ENCODE results near the gene SLC8A1.

The SLC8A1 gene

DNA sequence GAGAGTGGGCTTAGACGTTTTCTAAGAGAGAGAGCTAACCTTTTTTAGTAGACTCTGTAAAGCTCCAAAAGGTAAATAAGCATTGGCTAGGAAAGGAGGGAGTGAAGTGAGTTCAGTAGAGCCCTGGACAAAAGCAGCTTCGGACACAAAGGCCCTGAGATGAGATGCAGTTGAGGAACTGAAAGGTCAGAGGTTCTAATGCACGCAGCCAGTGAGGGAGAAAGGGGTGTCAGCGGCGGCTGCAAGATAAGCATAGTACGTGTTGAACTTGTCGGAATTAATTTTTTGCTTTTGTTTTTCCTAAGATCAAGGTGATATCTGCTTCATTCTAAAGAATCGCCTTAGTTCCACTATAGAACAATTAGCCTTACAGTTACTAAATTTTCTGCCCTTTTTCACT, 11.2 kb upstream of the SLC8A1 start:
- in situ Hi-C loops (cut with MboI; ENCODE audit: low sequenced_read_pairs), result no loop called here

DNA sequence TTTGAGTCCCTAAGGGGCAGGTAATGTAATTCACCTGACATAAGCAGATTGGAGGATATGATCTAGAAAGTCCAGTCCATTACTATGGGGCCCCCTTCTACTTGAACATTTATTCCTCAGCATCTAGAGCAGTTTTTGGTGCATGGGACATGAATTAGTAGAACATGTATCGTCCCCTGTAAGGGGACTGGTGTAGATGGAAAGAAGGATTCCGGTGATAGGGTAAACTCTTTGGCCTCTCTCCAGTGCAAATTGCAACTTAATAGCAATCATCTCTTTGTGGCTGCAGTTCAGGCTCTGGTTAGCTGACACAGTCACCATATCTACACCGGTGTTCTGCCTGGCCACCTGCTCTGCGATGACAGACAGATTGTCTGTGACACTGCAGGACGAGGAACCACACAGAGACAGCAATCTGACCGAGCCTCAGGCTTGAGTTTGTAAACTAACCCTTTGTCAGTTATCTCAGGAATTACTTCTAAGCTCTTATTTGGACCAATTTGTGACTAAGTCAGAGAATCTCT, 6.4 kb upstream of the SLC8A1 start:
- in situ Hi-C loops (cut with MboI; ENCODE audit: low sequenced_read_pairs), result no loop called here

DNA sequence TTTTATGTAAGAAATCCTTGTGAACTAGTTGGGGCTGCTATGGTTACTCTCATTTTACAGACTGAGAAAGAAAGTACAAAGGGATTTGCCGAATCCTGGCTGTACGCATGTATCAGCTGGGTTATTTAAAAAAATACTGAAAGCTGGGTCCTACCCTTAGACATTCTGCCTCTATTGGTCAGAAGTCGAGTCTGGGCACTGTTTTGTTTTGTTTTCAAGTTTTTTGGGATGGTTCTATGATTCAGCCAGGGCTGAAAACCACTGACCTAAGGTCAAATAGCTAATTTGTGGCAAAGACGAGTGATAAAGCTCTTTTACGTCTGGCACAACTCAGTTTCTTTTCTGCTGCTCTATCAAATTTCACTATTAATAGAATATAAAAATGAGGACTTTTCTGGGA, 5.9 kb upstream of the SLC8A1 start:
- in situ Hi-C loops (cut with MboI; ENCODE audit: low sequenced_read_pairs), result no loop called here

DNA sequence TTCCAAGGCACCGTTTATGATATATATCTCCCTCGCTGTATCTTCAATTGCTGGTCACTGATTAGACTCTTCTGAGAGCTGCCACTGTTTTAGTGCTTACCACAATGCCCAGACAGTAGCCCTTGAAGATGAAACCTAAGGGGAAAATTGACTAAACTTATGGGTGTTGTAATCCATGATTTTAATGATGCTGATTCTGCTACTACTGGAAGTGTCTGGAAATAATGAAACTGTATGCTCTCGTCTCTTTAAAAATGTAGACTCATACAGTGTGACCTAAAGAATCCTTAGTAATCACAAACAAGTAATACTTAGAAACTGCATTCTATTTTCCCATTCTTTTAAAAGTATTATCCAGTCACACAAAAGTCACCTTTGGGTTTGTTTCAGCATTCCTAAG, 5.5 kb upstream of the SLC8A1 start:
- in situ Hi-C loops (cut with MboI; ENCODE audit: low sequenced_read_pairs), result no loop called here

DNA sequence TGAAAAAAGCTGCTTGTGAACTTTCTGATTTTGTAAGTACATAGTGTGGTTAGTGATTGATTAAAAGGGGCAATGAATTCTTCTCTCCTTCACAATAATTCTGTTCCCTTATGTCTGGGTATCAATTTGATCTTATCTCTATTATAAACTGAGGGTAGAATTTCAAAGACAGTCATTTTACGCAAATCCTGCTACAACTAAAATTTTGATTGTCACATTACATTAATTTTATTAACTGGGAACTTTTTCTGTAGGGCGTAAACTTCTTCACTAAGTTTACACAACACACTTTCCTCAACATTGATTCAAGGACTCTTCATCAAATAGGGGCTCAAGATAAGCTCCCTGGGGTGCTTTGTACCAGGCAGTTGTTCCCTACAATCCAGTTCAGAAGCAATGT, 5.0 kb upstream of the SLC8A1 start:
- in situ Hi-C loops (cut with MboI; ENCODE audit: low sequenced_read_pairs), result no loop called here

DNA sequence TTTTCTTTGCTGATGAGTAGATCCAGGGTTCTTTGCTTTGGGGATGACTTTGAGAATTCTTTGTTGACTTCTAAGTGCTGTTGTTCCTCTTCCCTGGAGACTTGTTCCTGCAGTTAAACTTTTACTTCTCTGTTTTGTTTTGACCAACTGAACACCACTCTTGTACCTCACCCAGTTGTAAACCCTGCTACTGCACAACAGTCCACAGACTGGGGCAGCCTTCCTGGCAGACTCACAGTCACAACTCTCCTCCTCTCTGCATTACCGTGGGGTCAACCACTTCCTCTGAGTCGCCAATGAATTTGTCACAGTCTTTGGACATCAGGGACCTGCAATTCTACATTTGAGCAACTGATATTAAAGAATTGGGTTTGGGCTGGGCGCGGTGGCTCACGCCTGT, 3.8 kb upstream of the SLC8A1 start:
- in situ Hi-C loops (cut with MboI; ENCODE audit: low sequenced_read_pairs), result no loop called here

DNA sequence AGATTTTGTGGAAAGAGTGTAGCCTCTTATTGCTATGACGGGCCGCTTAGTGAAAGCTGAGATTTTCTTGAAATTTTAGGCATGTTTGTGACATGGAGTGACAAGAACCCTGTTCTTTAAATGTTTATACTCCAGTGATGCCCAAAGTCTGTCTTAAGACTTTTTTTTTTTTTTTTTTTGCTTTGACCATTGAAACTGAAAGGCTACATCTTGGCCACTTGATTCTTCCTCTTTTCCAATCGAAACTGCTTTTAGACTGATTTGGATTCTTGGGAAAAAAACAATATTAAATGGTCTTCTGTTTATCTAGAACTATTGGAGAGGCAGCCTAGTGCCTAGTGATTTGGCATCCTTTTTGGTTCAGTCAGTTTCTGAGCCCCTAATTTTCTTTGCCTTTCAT, 2.4 kb upstream of the SLC8A1 start:
- in situ Hi-C loops (cut with MboI; ENCODE audit: low sequenced_read_pairs), result no loop called here

DNA sequence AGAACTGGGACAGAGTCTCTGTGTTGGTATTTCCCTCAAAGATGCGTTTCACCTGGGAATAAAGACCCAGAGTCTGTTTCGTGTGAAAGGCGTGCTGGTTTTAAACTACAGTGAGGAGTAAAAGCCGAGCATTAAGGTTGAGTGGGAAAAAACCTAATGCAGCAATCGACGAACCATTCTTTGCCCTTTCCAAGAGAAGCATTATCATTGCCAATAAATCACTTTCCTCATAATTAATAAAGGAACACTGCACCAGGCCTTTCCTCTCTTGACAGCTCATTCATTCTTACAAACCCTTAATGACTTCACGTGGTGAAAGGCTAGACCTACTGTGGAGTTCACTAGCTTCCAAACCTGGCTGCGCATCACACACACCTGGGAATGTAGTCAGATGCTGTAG, 896 bp upstream of the SLC8A1 start:
- in situ Hi-C loops (cut with MboI; ENCODE audit: low sequenced_read_pairs), result no loop called here

DNA sequence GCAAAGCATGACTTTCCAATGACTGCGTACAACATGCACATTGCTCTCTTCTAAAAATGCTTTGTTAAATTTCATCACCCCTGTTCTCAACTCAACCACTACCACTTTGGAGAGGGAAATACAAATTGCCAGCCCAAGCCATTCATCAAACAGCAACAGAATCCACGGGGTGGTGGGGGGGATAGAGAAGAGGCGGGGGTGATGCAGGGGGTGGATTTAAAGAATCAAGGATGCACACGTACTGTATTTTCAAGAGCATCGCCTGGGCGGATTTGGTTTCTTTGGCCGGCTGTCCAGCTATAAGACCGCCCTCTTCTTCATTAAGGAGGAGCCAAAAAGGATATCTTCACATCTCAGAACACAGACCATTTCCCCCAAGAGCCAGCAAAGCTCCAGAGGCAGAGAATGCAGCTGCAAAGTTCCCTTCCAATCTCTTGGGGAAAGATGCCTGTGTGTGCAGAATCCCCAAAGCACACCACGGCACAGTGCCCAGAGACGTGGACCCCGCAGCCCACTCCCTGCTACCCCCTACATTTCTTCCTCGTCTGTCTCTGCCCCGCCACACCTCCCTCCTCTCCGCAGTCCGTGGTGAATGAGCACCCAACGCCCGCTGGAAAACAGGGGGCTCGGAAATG, 977 bp downstream of the SLC8A1 start:
- in situ Hi-C loops (cut with MboI; ENCODE audit: low sequenced_read_pairs), result no loop called here

DNA sequence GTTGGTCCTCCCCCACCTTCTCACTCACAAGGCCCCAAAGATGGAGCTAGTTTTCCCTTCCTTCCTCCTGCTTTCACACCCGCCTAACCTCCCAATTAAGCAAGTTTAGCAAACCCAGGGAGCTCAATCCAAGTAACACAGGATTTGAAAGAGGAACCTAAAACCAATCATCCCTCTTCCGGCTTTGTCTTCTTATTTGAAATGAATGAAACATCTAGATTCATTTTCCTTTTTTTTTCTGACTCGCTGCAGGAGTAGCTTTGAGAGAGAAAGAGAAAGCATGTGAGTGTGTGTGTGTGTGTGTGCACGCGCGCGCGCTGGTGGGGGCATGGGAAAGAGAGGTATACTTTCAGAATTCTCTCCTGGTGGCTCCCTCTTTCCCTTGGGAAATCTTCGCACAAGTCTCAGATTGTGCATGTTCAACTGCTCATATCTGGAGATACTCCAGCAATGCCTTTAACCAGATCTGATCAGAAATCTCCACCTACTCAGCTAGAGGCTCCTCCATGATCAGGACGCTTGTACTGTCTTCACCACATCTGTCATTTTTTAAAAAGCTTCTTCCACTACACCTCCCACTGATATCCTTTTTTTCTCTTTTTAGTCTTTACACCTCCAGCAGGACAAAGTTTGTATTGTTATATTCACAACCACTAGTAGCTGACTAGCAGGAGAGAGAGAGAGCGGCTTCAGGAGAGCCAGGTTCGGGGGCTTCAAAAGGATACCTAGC, 1.7 kb downstream of the SLC8A1 start:
- in situ Hi-C loops (cut with MboI; ENCODE audit: low sequenced_read_pairs), result no loop called here

DNA sequence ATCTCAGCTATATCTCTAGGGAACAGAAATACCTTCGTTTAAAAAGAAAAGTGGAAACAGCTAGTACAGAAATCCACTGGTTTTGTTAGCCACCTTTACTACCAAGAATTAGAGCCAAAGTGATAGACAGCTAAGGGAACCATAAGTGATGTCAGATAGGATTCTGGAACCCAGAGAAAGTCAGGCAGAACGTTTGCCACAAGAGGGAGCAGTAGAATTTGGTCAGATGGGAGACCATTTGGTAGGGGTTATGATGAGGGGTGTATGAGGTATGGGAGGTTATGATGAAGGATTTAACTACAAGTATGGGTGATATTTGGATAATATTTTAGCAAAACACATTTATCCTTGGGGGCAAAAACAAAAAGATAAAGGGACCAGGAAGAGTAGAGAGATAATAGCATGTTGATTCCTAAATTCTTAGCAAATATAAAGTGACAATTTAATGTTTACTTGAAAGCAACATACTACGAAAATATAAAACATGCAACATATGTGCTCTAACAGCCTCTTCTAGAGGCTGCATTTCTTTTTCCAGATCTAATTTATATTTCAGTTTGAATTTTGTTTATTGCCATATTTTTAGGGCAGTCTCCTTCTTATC, 3.3 kb downstream of the SLC8A1 start:
- in situ Hi-C loops (cut with MboI; ENCODE audit: low sequenced_read_pairs), result no loop called here

DNA sequence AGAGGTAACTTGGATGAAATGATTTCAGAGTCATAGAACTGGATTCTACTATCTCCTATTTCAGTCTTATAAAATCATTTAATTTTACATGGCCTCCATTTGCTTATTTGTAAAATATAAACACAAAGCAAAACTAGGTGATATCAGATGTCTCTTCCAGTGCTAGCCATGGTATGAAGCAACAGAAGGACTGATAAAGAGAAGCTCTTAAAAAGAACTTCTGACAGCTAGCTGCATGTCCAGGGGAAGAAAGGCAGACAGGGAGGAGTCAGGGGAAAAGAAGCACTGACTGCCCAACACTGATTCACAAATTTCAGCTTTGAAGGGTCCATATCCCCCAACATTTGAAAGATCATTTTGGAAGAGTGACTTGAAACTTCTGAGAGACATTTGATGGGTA, 6.4 kb downstream of the SLC8A1 start:
- in situ Hi-C loops (cut with MboI; ENCODE audit: low sequenced_read_pairs), result no loop called here

DNA sequence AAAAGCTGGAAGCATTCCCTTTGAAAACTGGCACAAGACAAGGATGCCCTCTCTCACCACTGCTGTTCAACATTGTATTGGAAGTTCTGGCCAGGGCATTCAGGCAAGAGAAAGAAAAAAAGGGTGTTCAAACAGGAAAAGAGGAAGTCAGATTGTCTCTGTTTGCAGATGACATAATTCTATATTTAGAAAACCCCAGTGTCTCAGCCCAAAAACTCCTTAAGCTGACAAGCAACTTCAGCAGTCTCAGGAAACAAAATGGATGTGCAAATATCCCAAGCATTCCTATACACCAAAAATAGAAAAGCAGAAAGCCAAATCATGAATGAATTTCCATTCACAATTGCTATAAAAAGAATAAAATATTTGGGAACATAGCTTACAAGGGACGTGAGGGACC, 11.1 kb downstream of the SLC8A1 start:
- in situ Hi-C loops (cut with MboI; ENCODE audit: low sequenced_read_pairs), result no loop called here

DNA sequence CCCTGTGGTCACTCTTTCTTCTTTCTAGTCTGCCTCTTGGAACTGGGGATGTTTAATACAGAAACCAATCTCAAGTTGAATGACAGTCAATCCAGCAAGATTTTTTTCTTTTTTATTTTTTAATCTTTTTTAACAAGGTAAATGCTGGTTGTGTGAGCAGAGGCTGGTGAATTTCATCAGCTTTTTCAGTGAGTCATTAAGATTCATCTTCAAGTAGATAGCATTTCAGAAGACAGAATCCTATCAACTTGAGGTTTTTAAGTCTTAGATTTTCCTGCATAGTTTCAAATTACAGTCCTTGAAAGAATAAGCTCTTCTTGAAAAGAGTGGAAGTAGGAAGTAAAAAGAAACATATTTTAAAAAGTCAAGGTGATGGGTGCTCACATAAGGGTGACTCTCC, 12.4 kb downstream of the SLC8A1 start:
- in situ Hi-C loops (cut with MboI; ENCODE audit: low sequenced_read_pairs), result no loop called here

DNA sequence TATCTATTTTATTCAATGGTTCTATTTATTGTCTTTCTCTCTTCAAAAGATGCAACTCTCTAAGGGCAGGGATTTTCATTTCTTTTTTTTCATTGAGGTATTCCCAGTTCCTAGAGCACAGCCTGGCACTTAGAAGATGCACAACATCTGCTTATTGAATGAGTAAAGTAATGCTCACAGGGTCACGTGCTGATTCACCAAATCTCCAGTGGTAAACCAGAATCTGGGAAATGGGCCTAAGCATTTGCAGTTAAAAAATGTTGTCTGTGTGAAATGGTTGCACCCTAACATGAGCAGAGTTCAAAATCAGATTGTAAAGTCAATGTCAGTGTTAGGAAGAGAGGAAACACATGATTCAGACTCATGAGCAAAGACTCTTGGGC, 15.8 kb downstream of the SLC8A1 start:
- in situ Hi-C loops (cut with MboI; ENCODE audit: low sequenced_read_pairs), result no loop called here

DNA sequence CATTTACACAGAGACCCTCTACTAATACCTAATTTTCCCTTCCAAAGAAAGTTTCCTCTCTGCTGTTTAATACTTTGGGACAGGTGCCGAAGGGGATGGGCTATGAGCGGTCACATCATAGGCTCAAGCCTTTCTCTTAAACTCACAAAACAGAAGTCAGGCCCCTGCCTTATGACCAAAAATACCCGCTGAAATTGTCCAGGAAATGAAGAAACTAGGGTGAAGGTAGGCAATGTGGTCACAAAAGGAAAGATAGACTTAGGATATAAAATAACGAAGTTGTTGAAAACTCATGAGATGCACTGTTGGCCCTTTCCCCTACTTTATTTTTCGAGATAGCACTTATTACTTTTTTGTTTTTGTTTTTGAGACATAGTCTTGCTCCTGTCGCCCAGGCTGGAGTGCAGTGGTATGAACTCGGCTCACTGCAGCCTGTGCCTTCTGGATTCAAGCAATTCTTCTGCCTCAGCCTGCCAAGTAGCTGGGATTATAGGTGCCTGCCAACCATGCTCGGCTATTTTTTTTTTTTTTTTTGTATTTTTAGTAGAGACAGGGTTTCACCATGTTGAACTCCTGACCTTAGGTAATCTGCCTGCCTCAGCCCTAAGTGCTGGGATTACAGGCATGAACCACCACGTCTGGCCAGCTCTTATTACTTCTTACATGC, 16.3 kb downstream of the SLC8A1 start:
- in situ Hi-C loops (cut with MboI; ENCODE audit: low sequenced_read_pairs), result no loop called here

DNA sequence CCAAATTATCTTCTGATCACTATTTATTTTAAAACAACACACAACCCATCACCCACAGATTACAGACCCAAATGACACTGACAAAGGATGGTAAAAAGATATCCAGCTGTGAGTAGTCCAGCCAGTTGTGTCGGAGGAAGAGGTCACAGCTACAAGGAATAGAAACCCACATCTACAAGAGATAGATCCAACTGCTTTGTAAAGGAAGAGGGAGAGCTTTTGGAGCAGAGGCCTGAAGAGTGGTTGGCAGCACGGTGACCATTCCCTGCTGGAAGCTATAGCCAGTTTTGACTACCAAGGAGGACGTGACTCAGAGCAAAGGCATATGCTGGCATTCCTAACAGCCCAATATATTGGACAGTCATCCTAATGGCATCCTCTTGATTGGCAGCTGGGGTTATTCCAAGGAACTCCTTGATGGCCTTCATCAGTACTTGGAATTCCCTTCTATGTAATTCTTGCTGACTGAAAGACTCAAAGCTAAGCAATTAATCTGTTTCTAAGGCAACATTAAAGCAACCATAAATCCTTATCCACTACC, 17.1 kb downstream of the SLC8A1 start:
- in situ Hi-C loops (cut with MboI; ENCODE audit: low sequenced_read_pairs), result no loop called here

DNA sequence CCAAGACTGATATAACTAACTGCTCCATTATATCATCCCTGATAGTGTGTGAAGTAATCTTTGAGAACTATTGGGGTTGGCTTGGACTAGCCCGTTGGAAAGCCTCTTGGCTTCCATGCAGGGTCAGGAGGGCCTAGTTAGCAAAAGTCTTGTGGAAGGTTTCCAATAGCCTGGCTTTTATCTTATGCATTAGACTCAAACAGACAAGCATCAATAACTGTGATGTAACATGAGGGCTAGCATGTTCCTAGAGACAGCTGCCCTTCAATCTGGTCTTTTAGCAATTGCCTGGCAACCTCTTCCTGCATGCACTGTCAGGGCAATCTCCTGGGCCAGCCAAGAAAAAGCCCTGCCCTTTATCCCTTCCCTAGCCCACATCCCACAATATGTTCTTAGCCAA, 18.2 kb downstream of the SLC8A1 start:
- in situ Hi-C loops (cut with MboI; ENCODE audit: low sequenced_read_pairs), result no loop called here

DNA sequence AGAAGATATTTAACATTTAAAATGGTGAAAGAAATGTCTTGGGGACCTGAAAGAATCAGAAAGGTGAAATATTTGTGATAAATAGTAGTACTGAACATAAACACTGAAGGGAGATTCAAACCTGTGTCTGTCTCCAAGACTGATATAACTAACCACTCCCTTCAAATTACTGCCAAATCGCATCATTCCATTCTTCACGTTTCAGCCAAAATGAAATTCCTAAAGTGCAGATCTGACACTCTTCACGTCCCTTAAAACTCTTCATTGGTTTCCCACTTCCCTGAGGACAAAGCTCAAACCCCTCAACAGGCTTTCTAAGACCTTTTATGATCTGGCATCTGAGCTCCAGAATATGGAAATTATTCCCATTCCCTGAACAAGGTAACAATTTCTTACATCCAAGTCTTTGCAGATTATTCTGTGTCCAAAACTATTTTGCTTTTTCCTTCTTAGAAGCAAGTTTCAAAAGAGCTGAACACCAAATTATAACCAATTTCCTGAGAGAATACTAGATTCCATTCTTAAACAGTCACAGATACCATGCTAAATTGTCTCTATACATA, 18.9 kb downstream of the SLC8A1 start:
- in situ Hi-C loops (cut with MboI; ENCODE audit: low sequenced_read_pairs), result no loop called here

DNA sequence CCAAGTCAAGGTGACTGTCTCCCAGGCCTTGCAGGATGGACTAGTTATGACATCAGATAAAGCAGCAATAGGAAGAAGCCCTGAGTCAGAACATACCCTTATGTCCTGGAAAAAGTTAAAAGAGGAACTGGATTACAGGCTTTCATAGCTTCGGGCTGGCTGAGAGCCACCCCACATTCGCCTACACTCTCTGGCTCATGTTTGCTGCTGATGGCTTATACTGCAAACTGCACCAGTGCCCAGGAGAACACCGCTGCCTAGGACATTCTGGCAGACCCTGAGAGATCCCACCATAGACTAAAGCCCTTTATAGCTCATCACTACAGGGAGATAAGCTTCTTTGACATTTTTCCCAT, 20.3 kb downstream of the SLC8A1 start:
- in situ Hi-C loops (cut with MboI; ENCODE audit: low sequenced_read_pairs), result no loop called here

Data from hTERT RPE-1 (cell line).